CD14-positive monocyte (primary cell): ENCODE data around the gene SMPD2. TPM values are rescaled to one million over a fixed set of nuclear protein-coding genes. Genes with fewer than 3 reads are reported as not detected.

ENCODE experiments used
- DNase-seq, 3 donors: peaks; one replicate each; pipeline ENCODE4 v3.0.0-alpha.2; 2011 to 2022
- H2AFZ ChIP-seq: 2 replicates; pipeline ENCODE4 v1.6.0; 2012; ENCODE audit warnings: mild to moderate bottlenecking, low read depth, low read length, inconsistent platforms; ENCODE audit not compliant: insufficient read depth, poor library complexity, severe bottlenecking
- H3K27ac ChIP-seq, 2 donors: 1 replicate in 1 of 2; 2 replicates in 1 of 2; pipeline ENCODE4 v1.5.1; 2012 to 2013; ENCODE audit warnings: low read length in 2 of 2, control low read depth in 1 of 2, inconsistent platforms in 1 of 2, low read depth in 1 of 2, mild to moderate bottlenecking in 1 of 2
- H3K27me3 ChIP-seq, 2 donors: one replicate each; pipeline versions ENCODE4 v1.6.0 to v1.6.1; 2011 to 2013; ENCODE audit warnings: low read length in 2 of 2; ENCODE audit not compliant: control insufficient read depth in 2 of 2, insufficient read depth in 2 of 2
- H3K36me3 ChIP-seq, 2 donors: replicated peaks in 1 of 2; 1 replicate in 1 of 2; 2 replicates in 1 of 2; pipeline versions ENCODE4 v1.5.1 to v1.6.1; 2012 to 2013; ENCODE audit warnings: low read length in 2 of 2, control low read depth in 1 of 2, inconsistent platforms in 1 of 2, mild to moderate bottlenecking in 1 of 2; ENCODE audit not compliant: insufficient read depth in 2 of 2, control insufficient read depth in 1 of 2
- H3K4me1 ChIP-seq, 2 donors: 1 replicate in 1 of 2; 2 replicates in 1 of 2; pipeline versions ENCODE4 v1.5.1 to v1.6.1; 2012 to 2013; ENCODE audit warnings: low read length in 2 of 2, control low read depth in 1 of 2, inconsistent platforms in 1 of 2, mild to moderate bottlenecking in 1 of 2, moderate library complexity in 1 of 2; ENCODE audit not compliant: insufficient read depth in 2 of 2, control insufficient read depth in 1 of 2
- H3K4me2 ChIP-seq: replicated peaks from 2 replicates; pipeline ENCODE3; 2012; ENCODE audit warnings: low read length, moderate library complexity, mild to moderate bottlenecking; ENCODE audit not compliant: poor library complexity, severe bottlenecking; ENCODE audit errors: extremely low read depth
- H3K4me3 ChIP-seq, 3 experiments: fragments of 200-600 bp in 1 of 3; sonication (generic) in 1 of 3; replicated peaks in 1 of 3; 1 replicate in 2 of 3; 2 replicates in 1 of 3; pipeline ENCODE4 v1.5.1; 2011 to 2013; ENCODE audit warnings: low read length in 3 of 3, mild to moderate bottlenecking in 3 of 3, control low read depth in 2 of 3, low read depth in 2 of 3, inconsistent platforms in 1 of 3, moderate library complexity in 1 of 3
- H3K79me2 ChIP-seq: 2 replicates; pipeline ENCODE4 v1.6.0; 2012; ENCODE audit warnings: mild to moderate bottlenecking, control low read depth, inconsistent platforms, low read length, moderate library complexity; ENCODE audit not compliant: insufficient read depth
- H3K9ac ChIP-seq: 2 replicates; pipeline ENCODE4 v1.6.0; 2017; ENCODE audit warnings: low read length, mild to moderate bottlenecking; ENCODE audit not compliant: insufficient read depth, poor library complexity, severe bottlenecking
- H3K9me3 ChIP-seq, 2 donors: replicated peaks in 1 of 2; 1 replicate in 1 of 2; 2 replicates in 1 of 2; pipeline versions ENCODE4 v1.5.1 to v1.6.1; 2012 to 2013; ENCODE audit warnings: low read length in 2 of 2, control low read depth in 1 of 2; ENCODE audit not compliant: control insufficient read depth in 1 of 2, insufficient read depth in 1 of 2
- H4K20me1 ChIP-seq: 2 replicates; pipeline ENCODE4 v1.6.0; 2012; ENCODE audit warnings: mild to moderate bottlenecking, low read length, control low read depth, moderate library complexity; ENCODE audit not compliant: insufficient read depth
- H3K27ac Mint-ChIP-seq, 7 donors: one replicate each; pipeline ENCODE4 v1.8.0; 2020; ENCODE audit warnings: mild to moderate bottlenecking in 7 of 7, mixed read lengths in 7 of 7, moderate library complexity in 6 of 7, inconsistent platforms in 2 of 7
- H3K27me3 Mint-ChIP-seq, 3 donors: one replicate each; pipeline ENCODE4 v1.8.0; 2021 to 2022; ENCODE audit warnings: low read depth in 3 of 3, mild to moderate bottlenecking in 3 of 3, mixed read lengths in 3 of 3, moderate library complexity in 3 of 3, inconsistent platforms in 1 of 3
- H3K36me3 Mint-ChIP-seq, 2 donors: one replicate each; pipeline ENCODE4 v1.8.0; 2020; ENCODE audit warnings: mixed read lengths in 2 of 2, inconsistent platforms in 1 of 2, mild to moderate bottlenecking in 1 of 2
- H3K4me1 Mint-ChIP-seq: one replicate; pipeline ENCODE4 v1.8.0; 2020; ENCODE audit warnings: mild to moderate bottlenecking, mixed read lengths
- H3K4me3 Mint-ChIP-seq, 2 donors: one replicate each; pipeline ENCODE4 v1.8.0; 2020; ENCODE audit warnings: mild to moderate bottlenecking in 2 of 2, mixed read lengths in 2 of 2, moderate library complexity in 1 of 2
- H3K9me3 Mint-ChIP-seq, 7 donors: one replicate each; pipeline ENCODE4 v1.8.0; 2020 to 2022; ENCODE audit warnings: mixed read lengths in 7 of 7, mild to moderate bottlenecking in 6 of 7, moderate library complexity in 6 of 7, inconsistent platforms in 2 of 7
- CTCF ChIP-seq: fragments of 200-600 bp; IDR thresholded peaks from one replicate; pipeline ENCODE4 v1.8.0; 2022; ENCODE audit warnings: antibody characterized with exemption, mild to moderate bottlenecking
- WGBS: methylation state at CpG from one replicate; pipeline ENCODE4 v1.1.5; 2013; ENCODE audit warnings: missing lambda C conversion rate; ENCODE audit not compliant: insufficient coverage; 5-methylcytosine and 5-hydroxymethylcytosine counted together
- intact Hi-C, 2 donors: fragments of 100-400 bp; cut with micrococcal nuclease; formaldehyde crosslinking; loops; one replicate each; pipeline versions ENCODE4 v1.15.0 to v1.15.1; 2023
- polyA plus RNA-seq, 3 donors: library from polyadenylated mRNA; depleted of rRNA in 1 of 3; unstranded in 2 of 3; stranded (reverse) in 1 of 3; fragments of 300-500 nt in 2 of 3; fragments of >200 nt in 1 of 3; fragmentation: Illumina TruSeq in 2 of 3; gene quantifications; 1 replicate in 2 of 3; 2 replicates in 1 of 3; pipeline ENCODE4 v1.2.3, GENCODE V29; 2012 to 2021

Gene SMPD2
- polyA plus RNA-seq, 3 donors = 9.5 to 14.3 (median 12.3) TPM

- Histone ChIP-seq H3K27ac (no peak overlapping the region), H3K27me3 (no peaks in the 10 kb centered on the region), H3K4me2 (no peak overlapping the region), H4K20me1 (no peaks in the 10 kb centered on the region), H2AFZ (no peak overlapping the region), H3K9me3 (no peaks in the 10 kb centered on the region), H3K4me3 (no peak overlapping the region), H3K9ac (no peak overlapping the region), H3K79me2 (no peaks in the 10 kb centered on the region), H3K36me3 (no peaks in the 10 kb centered on the region), H3K4me1 (no peaks in the 10 kb centered on the region)
- WGBS = 100% methylated on average over 3 of the region's 3 CpGs
- Mint-ChIP-seq H3K27ac (no peak overlapping the region), H3K36me3 (no peaks in the 10 kb centered on the region), H3K4me1 (peaks cover 4% of the 10 kb centered on the region), H3K9me3 (no peaks in the 10 kb centered on the region), H3K4me3 (no peak overlapping the region), H3K27me3 (peaks cover 0 to 6% (median 2%) of the 10 kb centered on the region in 3 donors)
- TF ChIP-seq CTCF = no peak
- DNase-seq = no peak
- intact Hi-C loops = no loop called here
These were observed 11.0 kb upstream of the SMPD2 start for GRCh38 chr6:109429496-109429895.

- H3K27ac Mint-ChIP-seq = no peak overlapping the region
- Histone ChIP-seq H3K9ac (no peak overlapping the region), H3K79me2 (no peaks in the 10 kb centered on the region), H3K4me3 (no peak overlapping the region), H3K9me3 (no peaks in the 10 kb centered on the region), H3K27ac (no peak overlapping the region), H3K36me3 (no peaks in the 10 kb centered on the region), H3K4me2 (no peak overlapping the region), H4K20me1 (no peaks in the 10 kb centered on the region), H3K4me1 (peaks cover 3 to 7% of the 10 kb centered on the region in 2 donors), H3K27me3 (peaks cover 0 to 3% of the 10 kb centered on the region in 2 donors), H2AFZ (no peak overlapping the region)
- H3K36me3 Mint-ChIP-seq = no peaks in the 10 kb centered on the region
- intact Hi-C loops = no loop called here
- TF ChIP-seq CTCF = no peak
- no peaks in the 10 kb centered on the region for H3K9me3 Mint-ChIP-seq
- H3K4me3 Mint-ChIP-seq = no peak overlapping the region
- H3K27me3 Mint-ChIP-seq = peaks cover under 1 to 6% (median 5%) of the 10 kb centered on the region in 3 donors
- WGBS = no CpG with 5 or more reads among the region's 2 CpGs
- H3K4me1 Mint-ChIP-seq = peaks cover 13% of the 10 kb centered on the region
- peak in 1 of 3 donors; percentile 43 for DNase-seq
These were observed 6.1 kb upstream of the SMPD2 start for GRCh38 chr6:109434456-109434855.
